ENCODE measurements around the gene SLC4A3.
A peak's percentile ranks its signal among the peaks of the same experiment; 100 is the strongest.

DNA sequence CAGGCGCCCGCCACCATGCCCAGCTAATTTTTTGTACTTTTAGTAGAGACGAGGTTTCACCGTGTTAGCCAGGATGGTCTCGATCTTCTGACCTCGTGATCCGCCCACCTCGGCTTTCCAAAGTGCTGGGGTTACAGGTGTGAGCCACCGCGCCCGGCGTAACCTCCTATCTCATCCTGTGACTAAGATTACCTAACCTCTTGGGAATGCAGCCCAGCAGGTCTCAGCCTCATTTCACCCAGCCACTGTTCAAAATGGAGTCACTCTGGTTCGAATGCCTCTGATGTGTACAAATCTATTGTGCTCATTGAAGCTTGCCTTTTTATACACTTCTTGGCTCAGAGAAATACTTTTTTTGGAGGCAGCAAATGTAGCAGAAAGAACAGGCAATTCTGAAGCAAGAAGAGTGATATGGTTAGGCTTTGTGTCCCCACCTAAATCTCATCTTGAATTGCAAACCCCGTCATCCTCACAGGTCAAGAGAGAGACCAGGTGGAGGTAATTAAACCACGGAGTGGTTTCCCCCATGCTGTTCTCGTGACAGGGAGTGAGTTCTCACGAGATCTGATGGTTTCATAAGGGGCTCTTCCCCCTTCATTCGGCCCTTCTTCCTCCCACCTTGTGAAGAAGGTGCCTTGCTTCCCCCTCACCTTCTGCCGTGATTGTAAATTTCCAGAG lies 60.6 kb downstream of the SLC4A3 start:
- TF ChIP-seq POLR2A (IDR thresholded peaks at IDR 0.05; ENCODE audit: borderline replicate concordance, extremely low read depth, insufficient read depth, insufficient read length) (peak; percentile 78), JUND (IDR thresholded peaks at IDR 0.05) (no peak), EZH2phosphoT487 (IDR thresholded peaks at IDR 0.05; ENCODE audit: borderline replicate concordance) (no peak), CTCF (IDR thresholded peaks at IDR 0.05 in 2 of 3, conservative IDR thresholded peaks at IDR 0.05 in 1 of 3; ENCODE audit: borderline replicate concordance in 1 of 3, insufficient read depth in 1 of 3, low read depth in 2 of 3, low read length in 2 of 3) (no peak), POLR2AphosphoS5 (IDR thresholded peaks at IDR 0.05; ENCODE audit: low read depth, low read length) (0 out of 2 replicates have a peak, but pooled peaks have one; percentile 47)

Measured in HCT116 (cell line).